WERI-Rb-1 (cell line): ENCODE measurements around the gene GATB.

ENCODE experiments used
- DNase-seq: peaks from one replicate; pipeline ENCODE4 v3.0.0-alpha.2; 2020
- H3K27ac ChIP-seq: fragments of 250-450 bp; sonication (Bioruptor Pico); 2 replicates; pipeline ENCODE4 v1.5.1; 2020; ENCODE audit warnings: mild to moderate bottlenecking, moderate library complexity
- H3K27me3 ChIP-seq: fragments of 250-450 bp; sonication (Bioruptor Pico); 2 replicates; pipeline ENCODE4 v1.5.1; 2021; ENCODE audit warnings: mild to moderate bottlenecking, low read depth, moderate library complexity; ENCODE audit not compliant: insufficient read depth, severe bottlenecking
- H3K36me3 ChIP-seq: fragments of 250-450 bp; sonication (Bioruptor Pico); 2 replicates; pipeline ENCODE4 v1.5.1; 2020; ENCODE audit warnings: mild to moderate bottlenecking, moderate library complexity
- H3K4me3 ChIP-seq: 2 replicates; pipeline ENCODE4 v1.5.1; 2011; ENCODE audit warnings: low read depth, mild to moderate bottlenecking, control low read depth, low read length
- H3K9me3 ChIP-seq: fragments of 250-450 bp; sonication (Bioruptor Pico); 2 replicates; pipeline ENCODE4 v1.5.1; 2021; ENCODE audit warnings: mild to moderate bottlenecking, moderate library complexity; ENCODE audit not compliant: severe bottlenecking
- CTCF ChIP-seq: IDR thresholded peaks from 2 replicates; pipeline ENCODE4 v1.5.1; 2011; ENCODE audit warnings: low read depth, mild to moderate bottlenecking, control low read depth, inconsistent platforms, low read length

GATB gene

GRCh38 chr4:151753056-151753455 lies 7.8 kb downstream of the GATB start:
- Histone ChIP-seq H3K4me3 (no peak overlapping the region), H3K9me3 (no peaks in the 10 kb centered on the region), H3K27ac (no peak overlapping the region), H3K36me3 (no peaks in the 10 kb centered on the region; the same call in 1 of the 2 replicates), H3K27me3 (no peaks in the 10 kb centered on the region)
- no peak for TF ChIP-seq CTCF
- DNase-seq: no peak

GRCh38 chr4:151750156-151750555 lies 10.7 kb downstream of the GATB start:
- Histone ChIP-seq H3K9me3 (no peaks in the 10 kb centered on the region), H3K27ac (no peak overlapping the region), H3K4me3 (no peak overlapping the region), H3K36me3 (no peaks in the 10 kb centered on the region), H3K27me3 (no peaks in the 10 kb centered on the region)
- no peak for TF ChIP-seq CTCF
- DNase-seq: no peak

- TF ChIP-seq CTCF: no peak
- H3K9me3 ChIP-seq: no peaks in the 10 kb centered on the region
- H3K27me3 ChIP-seq: no peaks in the 10 kb centered on the region
- DNase-seq: no peak
- no peak overlapping the region for H3K4me3 ChIP-seq
- H3K36me3 ChIP-seq: no peaks in the 10 kb centered on the region
- H3K27ac ChIP-seq: no peak overlapping the region
Measured at GRCh38 chr4:151745481-151746231, 15.2 kb downstream of the GATB start.

- Histone ChIP-seq H3K27me3 (no peaks in the 10 kb centered on the region), H3K4me3 (no peak overlapping the region), H3K27ac (no peak overlapping the region), H3K9me3 (no peaks in the 10 kb centered on the region), H3K36me3 (no peaks in the 10 kb centered on the region)
- no peak for TF ChIP-seq CTCF
- no peak for DNase-seq
Measured at GRCh38 chr4:151744614-151745013, 16.2 kb downstream of the GATB start.

GRCh38 chr4:151743894-151744293 lies 16.9 kb downstream of the GATB start:
- H3K27ac ChIP-seq: no peak overlapping the region
- TF ChIP-seq CTCF: no peak
- H3K4me3 ChIP-seq: no peak overlapping the region
- no peaks in the 10 kb centered on the region for H3K9me3 ChIP-seq
- no peaks in the 10 kb centered on the region for H3K36me3 ChIP-seq
- H3K27me3 ChIP-seq: no peaks in the 10 kb centered on the region
- DNase-seq: no peak
